Hepatocyte (in vitro differentiated cells): Measurements from ENCODE around the gene TSSK3. TPM values are rescaled to one million over a fixed set of nuclear protein-coding genes. Genes with fewer than 3 reads are reported as not detected.

ENCODE experiments used
- DNase-seq: peaks from one replicate; pipeline ENCODE4 v3.0.0-alpha.2; 2016; ENCODE audit warnings: low spot score
- H2AFZ ChIP-seq: fragments of 200-600 bp; sonication (generic); 2 replicates; pipeline ENCODE4 v1.6.0; 2016; ENCODE audit warnings: antibody characterized with exemption, mild to moderate bottlenecking
- H3K27ac ChIP-seq: fragments of 200-600 bp; sonication (generic); 2 replicates; pipeline ENCODE4 v1.5.1; 2016; ENCODE audit warnings: mild to moderate bottlenecking
- H3K27me3 ChIP-seq: fragments of 200-600 bp; sonication (generic); 2 replicates; pipeline ENCODE4 v1.6.1; 2016
- H3K36me3 ChIP-seq: fragments of 200-600 bp; sonication (generic); replicated peaks from 2 replicates; pipeline ENCODE4 v1.5.1; 2016; ENCODE audit warnings: low read depth; ENCODE audit not compliant: insufficient read depth
- H3K4me1 ChIP-seq: fragments of 200-600 bp; sonication (generic); 2 replicates; pipeline ENCODE4 v1.5.1; 2016; ENCODE audit warnings: mild to moderate bottlenecking, moderate library complexity; ENCODE audit not compliant: insufficient read depth
- H3K4me2 ChIP-seq: fragments of 200-600 bp; sonication (generic); 2 replicates; pipeline ENCODE4 v1.6.0; 2016
- H3K4me3 ChIP-seq: fragments of 200-600 bp; sonication (generic); 2 replicates; pipeline ENCODE4 v1.5.1; 2016; ENCODE audit warnings: mild to moderate bottlenecking
- H3K79me2 ChIP-seq: fragments of 200-600 bp; sonication (generic); 2 replicates; pipeline ENCODE4 v1.6.0; 2017; ENCODE audit warnings: mild to moderate bottlenecking
- H3K9me2 ChIP-seq: fragments of 200-600 bp; sonication (generic); replicated peaks from 2 replicates; pipeline ENCODE4 v1.6.0; 2017; ENCODE audit warnings: mild to moderate bottlenecking; ENCODE audit not compliant: insufficient read depth
- H3K9me3 ChIP-seq: fragments of 200-600 bp; sonication (generic); 2 replicates; pipeline ENCODE4 v1.5.1; 2016; ENCODE audit warnings: low read depth, mild to moderate bottlenecking
- H4K20me1 ChIP-seq: fragments of 200-600 bp; sonication (generic); 2 replicates; pipeline ENCODE4 v1.6.0; 2016; ENCODE audit warnings: mild to moderate bottlenecking; ENCODE audit not compliant: insufficient read depth, poor library complexity, severe bottlenecking
- CTCF ChIP-seq: fragments of 200-600 bp; sonication (generic); IDR thresholded peaks from 2 replicates; pipeline ENCODE4 v1.5.1; 2016; ENCODE audit warnings: antibody characterized with exemption, mild to moderate bottlenecking; ENCODE audit not compliant: poor library complexity
- EZH2 ChIP-seq: fragments of 200-600 bp; sonication (generic); IDR thresholded peaks from 2 replicates; pipeline ENCODE4 v1.6.1; 2016; ENCODE audit warnings: antibody characterized with exemption, mild to moderate bottlenecking, borderline replicate concordance
- EZH2phosphoT487 ChIP-seq: fragments of 200-600 bp; sonication (generic); IDR thresholded peaks from one replicate; pipeline ENCODE4 v1.6.1; 2018; ENCODE audit warnings: antibody characterized with exemption, mild to moderate bottlenecking, low read depth, moderate library complexity; ENCODE audit not compliant: unreplicated experiment, severe bottlenecking
- WGBS: methylation state at CpG from one replicate; pipeline ENCODE4 v1.1.6; 2016; ENCODE audit warnings: low lambda C conversion rate; ENCODE audit errors: missing lambda C conversion rate; 5-methylcytosine and 5-hydroxymethylcytosine counted together
- polyA plus RNA-seq: library from polyadenylated mRNA; unstranded; fragments of >200 nt; fragmentation: Nextera tagmentation; extraction: Ambion mirVana; gene quantifications from 2 replicates; pipeline ENCODE4 v1.2.1, GENCODE V29; 2016
- total RNA-seq: library from RNA; depleted of rRNA; stranded (reverse); fragments of >200 nt; gene quantifications from 2 replicates; pipeline ENCODE4 v1.2.3, GENCODE V29; 2014

TSSK3 gene
- total and polyA plus RNA-seq, 2 experiments from 2014 or later: 1.4 TPM

GRCh38 chr1:32350785-32351398, 11.4 kb upstream of the TSSK3 start:
- peak overlapping the region; percentile 95 for H3K27ac ChIP-seq
- H2AFZ ChIP-seq: peak overlapping the region; percentile 94
- H3K9me2 ChIP-seq: no peaks in the 10 kb centered on the region
- no peaks in the 10 kb centered on the region for H3K27me3 ChIP-seq
- 30% methylated on average over 20 of the region's 28 CpGs for WGBS
- H4K20me1 ChIP-seq: no peaks in the 10 kb centered on the region
- H3K4me3 ChIP-seq: peak overlapping the region; percentile 69
- peak; percentile 91 for DNase-seq
- H3K36me3 ChIP-seq: no peaks in the 10 kb centered on the region
- peaks cover 23% of the 10 kb centered on the region for H3K4me1 ChIP-seq
- no peak for TF ChIP-seq EZH2
- peak; percentile 89 for TF ChIP-seq CTCF
- TF ChIP-seq EZH2phosphoT487: no peak
- no peaks in the 10 kb centered on the region for H3K9me3 ChIP-seq
- peak overlapping the region; percentile 95 for H3K4me2 ChIP-seq
- peaks cover 12% of the 10 kb centered on the region for H3K79me2 ChIP-seq

- TF ChIP-seq CTCF (peak; percentile 8), EZH2phosphoT487 (no peak), EZH2 (no peak)
- Histone ChIP-seq H4K20me1 (no peaks in the 10 kb centered on the region), H3K4me1 (peaks cover 23% of the 10 kb centered on the region), H3K36me3 (no peaks in the 10 kb centered on the region), H3K9me2 (no peaks in the 10 kb centered on the region), H3K27me3 (no peaks in the 10 kb centered on the region), H3K4me3 (peak overlapping the region; percentile 69), H3K4me2 (peak overlapping the region; percentile 95), H3K27ac (peak overlapping the region; percentile 97), H3K9me3 (no peaks in the 10 kb centered on the region), H3K79me2 (peaks cover 12% of the 10 kb centered on the region), H2AFZ (peak overlapping the region; percentile 94)
- DNase-seq: peak; percentile 98
- WGBS: under 1% methylated on average over 48 of the region's 75 CpGs
Measured at GRCh38 chr1:32351399-32352238, 10.7 kb upstream of the TSSK3 start.

GRCh38 chr1:32352239-32352745, 10.0 kb upstream of the TSSK3 start:
- peaks cover 23% of the 10 kb centered on the region for H3K4me1 ChIP-seq
- H3K9me3 ChIP-seq: no peaks in the 10 kb centered on the region
- TF ChIP-seq EZH2phosphoT487: no peak
- H3K27me3 ChIP-seq: no peaks in the 10 kb centered on the region
- H3K27ac ChIP-seq: peak overlapping the region; percentile 97
- peaks cover 12% of the 10 kb centered on the region for H3K79me2 ChIP-seq
- peak overlapping the region; percentile 62 for H3K4me3 ChIP-seq
- no peaks in the 10 kb centered on the region for H3K36me3 ChIP-seq
- no peak for DNase-seq
- H3K9me2 ChIP-seq: no peaks in the 10 kb centered on the region
- H2AFZ ChIP-seq: peak overlapping the region; percentile 60
- H3K4me2 ChIP-seq: peak overlapping the region; percentile 95
- no peaks in the 10 kb centered on the region for H4K20me1 ChIP-seq
- 41% methylated on average over 8 of the region's 8 CpGs for WGBS

GRCh38 chr1:32352831-32353383, 9.4 kb upstream of the TSSK3 start:
- no peak overlapping the region for H2AFZ ChIP-seq
- H3K9me3 ChIP-seq: no peaks in the 10 kb centered on the region
- H4K20me1 ChIP-seq: no peaks in the 10 kb centered on the region
- WGBS: 83% methylated on average over 2 of the region's 2 CpGs
- peak overlapping the region; percentile 95 for H3K4me2 ChIP-seq
- H3K4me1 ChIP-seq: peaks cover 23% of the 10 kb centered on the region
- H3K4me3 ChIP-seq: no peak overlapping the region
- no peak for DNase-seq
- peaks cover 12% of the 10 kb centered on the region for H3K79me2 ChIP-seq
- no peaks in the 10 kb centered on the region for H3K27me3 ChIP-seq
- TF ChIP-seq EZH2 (no peak), EZH2phosphoT487 (no peak), CTCF (no peak)
- H3K27ac ChIP-seq: peak overlapping the region; percentile 97
- no peaks in the 10 kb centered on the region for H3K36me3 ChIP-seq
- H3K9me2 ChIP-seq: no peaks in the 10 kb centered on the region
